Progenitor cell of endocrine pancreas (in vitro differentiated cells): ENCODE results near the gene HHIPL1. TPM values are rescaled to one million over a fixed set of nuclear protein-coding genes. Genes with fewer than 3 reads are reported as not detected.

Experiments used
- DNase-seq: peaks from one replicate; pipeline ENCODE4 v3.0.0; 2021; ENCODE audit warnings: low spot score; ENCODE audit not compliant: unreplicated experiment
- H3K27ac Mint-ChIP-seq: 2 replicates; pipeline ENCODE4 v1.8.0; 2021; ENCODE audit warnings: mild to moderate bottlenecking, moderate library complexity, mixed read lengths
- H3K27me3 Mint-ChIP-seq: 2 replicates; pipeline ENCODE4 v1.8.0; 2021; ENCODE audit warnings: mixed read lengths
- H3K36me3 Mint-ChIP-seq: 2 replicates; pipeline ENCODE4 v1.8.0; 2022; ENCODE audit warnings: mixed read lengths; ENCODE audit not compliant: insufficient read depth
- H3K4me1 Mint-ChIP-seq: 2 replicates; pipeline ENCODE4 v1.8.0; 2021; ENCODE audit warnings: low read depth, mixed read lengths
- H3K4me3 Mint-ChIP-seq: 2 replicates; pipeline ENCODE4 v1.8.0; 2021; ENCODE audit warnings: low read depth, mild to moderate bottlenecking, moderate library complexity, mixed read lengths
- H3K9me3 Mint-ChIP-seq: 2 replicates; pipeline ENCODE4 v1.8.0; 2021; ENCODE audit warnings: low read depth, mixed read lengths
- CTCF ChIP-seq: fragments of 200-600 bp; sonication (generic); IDR thresholded peaks from one replicate; pipeline ENCODE4 v1.5.0; 2021; ENCODE audit warnings: antibody characterized with exemption, mild to moderate bottlenecking; ENCODE audit not compliant: unreplicated experiment
- total RNA-seq: library from RNA; stranded (reverse); gene quantifications from 2 replicates; pipeline ENCODE4 v1.2.1, GENCODE V29; 2021

Gene HHIPL1
- total RNA-seq, 1 donor from 2014 or later: 0.65 TPM

DNA sequence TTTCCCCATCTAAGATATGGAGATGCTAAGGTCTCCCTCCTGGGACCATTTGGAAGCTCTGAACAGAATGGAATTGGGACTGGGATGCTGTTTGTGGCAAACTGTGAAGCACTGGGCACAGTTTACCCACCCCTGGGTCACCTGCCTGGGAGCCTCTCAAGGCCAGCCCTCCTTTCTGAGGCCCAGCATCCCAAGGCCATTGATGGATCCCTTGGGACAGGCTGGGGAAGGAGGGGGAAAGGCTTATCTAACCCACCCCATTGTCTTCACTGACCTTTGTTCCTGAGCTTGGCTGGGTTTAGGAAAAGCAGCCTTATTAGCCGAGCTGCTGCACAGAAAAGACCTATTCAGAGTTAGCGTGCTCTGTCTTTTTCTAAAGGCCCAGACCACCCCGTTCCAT, 46.2 kb upstream of the HHIPL1 start:
- Mint-ChIP-seq H3K4me3 (peak overlapping the region; percentile 49), H3K27ac (peak overlapping the region; percentile 76), H3K36me3 (no peaks in the 10 kb centered on the region), H3K9me3 (no peaks in the 10 kb centered on the region), H3K27me3 (no peaks in the 10 kb centered on the region), H3K4me1 (peaks cover 54% of the 10 kb centered on the region)
- TF ChIP-seq CTCF: no peak
- no peak for DNase-seq

- Mint-ChIP-seq H3K4me1 (peaks cover 54% of the 10 kb centered on the region), H3K36me3 (no peaks in the 10 kb centered on the region), H3K4me3 (peak overlapping the region; percentile 49), H3K27me3 (no peaks in the 10 kb centered on the region), H3K27ac (peak overlapping the region; percentile 76), H3K9me3 (no peaks in the 10 kb centered on the region)
- TF ChIP-seq CTCF: no peak
- no peak for DNase-seq
Measured at GRCh38 chr14:99599393-99599792, 45.5 kb upstream of the HHIPL1 start.

DNA sequence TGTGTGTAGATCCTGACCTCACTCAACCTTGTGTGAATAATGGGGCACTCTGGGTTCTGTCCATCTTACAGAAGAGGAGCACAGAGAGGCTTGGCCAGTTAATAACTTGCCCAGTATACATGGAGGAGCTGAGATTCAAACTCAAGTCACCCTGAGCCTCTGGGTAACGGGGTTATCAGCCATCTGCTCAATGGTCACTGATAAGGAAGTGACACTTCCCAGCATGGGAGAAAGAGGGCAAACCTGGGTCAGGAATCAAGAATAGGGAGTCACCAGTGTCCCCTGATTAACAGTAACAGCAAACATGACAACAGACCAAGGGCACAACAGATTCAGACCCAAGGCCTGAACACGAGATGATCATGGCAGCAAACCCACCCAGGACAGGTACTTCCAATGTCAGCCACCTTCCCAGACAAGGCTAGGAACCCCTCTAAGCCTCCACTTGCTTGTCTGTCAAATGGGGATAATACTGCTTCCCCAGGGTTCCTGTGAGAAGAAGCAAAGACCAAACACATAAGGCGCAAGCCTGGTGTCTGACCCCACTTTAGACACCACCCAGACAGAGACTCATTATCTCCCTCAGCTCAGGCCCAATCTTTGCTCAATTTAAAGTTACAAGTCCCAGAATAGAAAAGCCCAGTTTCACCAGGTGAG, 44.6 kb upstream of the HHIPL1 start:
- TF ChIP-seq CTCF: no peak
- no peak for DNase-seq
- H3K36me3 Mint-ChIP-seq: no peaks in the 10 kb centered on the region
- H3K4me1 Mint-ChIP-seq: peaks cover 54% of the 10 kb centered on the region
- H3K9me3 Mint-ChIP-seq: no peaks in the 10 kb centered on the region
- peak overlapping the region; percentile 21 for H3K4me3 Mint-ChIP-seq
- H3K27me3 Mint-ChIP-seq: no peaks in the 10 kb centered on the region
- no peak overlapping the region for H3K27ac Mint-ChIP-seq

- H3K4me3 Mint-ChIP-seq: peak overlapping the region; percentile 75
- H3K27me3 Mint-ChIP-seq: no peaks in the 10 kb centered on the region
Measured at GRCh38 chr14:99601361-99601831, 43.5 kb upstream of the HHIPL1 start.

More at GRCh38 chr14:99601361-99601831, 43.5 kb upstream of the HHIPL1 start:
- Mint-ChIP-seq H3K27ac (peak overlapping the region; percentile 76), H3K4me1 (peaks cover 54% of the 10 kb centered on the region), H3K36me3 (no peaks in the 10 kb centered on the region), H3K9me3 (no peaks in the 10 kb centered on the region)
- TF ChIP-seq CTCF: no peak
- no peak for DNase-seq
